KMS-11 (cell line): Measurements from ENCODE around the gene ADGRG1.

Source experiments
- H2AFZ ChIP-seq: fragments of 200-600 bp; sonication (generic); 2 replicates; pipeline ENCODE4 v1.6.1; 2016; ENCODE audit warnings: antibody characterized with exemption, mixed run types, low read depth
- H3K27ac ChIP-seq: fragments of 200-600 bp; sonication (generic); 2 replicates; pipeline ENCODE4 v1.6.1; 2016; ENCODE audit warnings: mild to moderate bottlenecking, mixed run types
- H3K27me3 ChIP-seq: fragments of 200-600 bp; sonication (generic); 2 replicates; pipeline ENCODE4 v1.6.1; 2017; ENCODE audit warnings: mild to moderate bottlenecking, low read depth, mixed run types, moderate library complexity; ENCODE audit not compliant: insufficient read depth
- H3K36me3 ChIP-seq: fragments of 200-600 bp; sonication (generic); 2 replicates; pipeline ENCODE4 v1.6.1; 2017; ENCODE audit warnings: mild to moderate bottlenecking, mixed run types; ENCODE audit not compliant: insufficient read depth
- H3K4me1 ChIP-seq: fragments of 200-600 bp; sonication (generic); 2 replicates; pipeline ENCODE4 v1.6.1; 2016; ENCODE audit warnings: mild to moderate bottlenecking, low read depth, mixed run types; ENCODE audit not compliant: poor library complexity, severe bottlenecking
- H3K4me2 ChIP-seq: fragments of 200-600 bp; sonication (generic); 2 replicates; pipeline ENCODE4 v1.7.0; 2016; ENCODE audit warnings: mild to moderate bottlenecking, mixed run types
- H3K4me3 ChIP-seq: fragments of 200-600 bp; sonication (generic); IDR thresholded peaks from 2 replicates; pipeline ENCODE4 v1.6.1; 2017; ENCODE audit warnings: low read depth, low read length, mixed read lengths; ENCODE audit not compliant: insufficient read depth
- H3K79me2 ChIP-seq: fragments of 200-600 bp; sonication (generic); 2 replicates; pipeline ENCODE4 v1.6.1; 2016; ENCODE audit warnings: low read depth, mixed run types; ENCODE audit not compliant: insufficient read depth
- H3K9ac ChIP-seq: fragments of 200-600 bp; sonication (generic); 2 replicates; pipeline ENCODE4 v1.6.1; 2016; ENCODE audit warnings: mild to moderate bottlenecking, mixed run types
- H4K20me1 ChIP-seq: fragments of 200-600 bp; sonication (generic); 2 replicates; pipeline ENCODE4 v1.6.1; 2016; ENCODE audit warnings: mild to moderate bottlenecking, mixed run types; ENCODE audit not compliant: insufficient read depth
- CTCF ChIP-seq: fragments of 200-600 bp; sonication (generic); conservative IDR thresholded peaks from 2 replicates; pipeline ENCODE4 v1.6.1; 2017; ENCODE audit warnings: low read depth, mild to moderate bottlenecking, antibody characterized with exemption, low read length, moderate library complexity, mixed read lengths

Gene ADGRG1

GRCh38 chr16:57677622-57678369, 49.4 kb downstream of the ADGRG1 start:
- H3K4me1 ChIP-seq: no peaks in the 10 kb centered on the region
- no peak for TF ChIP-seq CTCF
- no peak overlapping the region for H3K4me2 ChIP-seq

GRCh38 chr16:57679016-57679415, 50.6 kb downstream of the ADGRG1 start:
- Histone ChIP-seq H3K27ac (no peak overlapping the region), H3K79me2 (no peaks in the 10 kb centered on the region), H3K4me2 (no peak overlapping the region), H3K27me3 (peaks cover 8% of the 10 kb centered on the region; the same call in 1 of the 2 replicates), H3K36me3 (no peaks in the 10 kb centered on the region), H2AFZ (no peak overlapping the region), H3K9ac (no peak overlapping the region), H3K4me1 (no peaks in the 10 kb centered on the region), H4K20me1 (no peaks in the 10 kb centered on the region), H3K4me3 (no peak overlapping the region)
- TF ChIP-seq CTCF: no peak

More at GRCh38 chr16:57677622-57678369, 49.4 kb downstream of the ADGRG1 start:
- Histone ChIP-seq H3K79me2 (no peaks in the 10 kb centered on the region), H3K9ac (no peak overlapping the region), H2AFZ (no peak overlapping the region), H4K20me1 (no peaks in the 10 kb centered on the region), H3K27me3 (peaks cover 10% of the 10 kb centered on the region; the same call in 1 of the 2 replicates), H3K36me3 (no peaks in the 10 kb centered on the region), H3K4me3 (no peak overlapping the region), H3K27ac (no peak overlapping the region)

GRCh38 chr16:57679767-57680482, 51.5 kb downstream of the ADGRG1 start:
- Histone ChIP-seq H3K27me3 (peaks cover 8% of the 10 kb centered on the region; the same call in 1 of the 2 replicates), H3K79me2 (no peaks in the 10 kb centered on the region), H2AFZ (no peak overlapping the region), H4K20me1 (no peaks in the 10 kb centered on the region), H3K4me2 (no peak overlapping the region), H3K36me3 (no peaks in the 10 kb centered on the region), H3K4me3 (no peak overlapping the region), H3K9ac (no peak overlapping the region), H3K27ac (no peak overlapping the region), H3K4me1 (no peaks in the 10 kb centered on the region)
- TF ChIP-seq CTCF: no peak

- no peak for TF ChIP-seq CTCF
- Histone ChIP-seq H3K79me2 (no peaks in the 10 kb centered on the region), H3K27me3 (peaks cover 4% of the 10 kb centered on the region; the same call in 1 of the 2 replicates), H3K4me2 (no peak overlapping the region), H3K36me3 (no peaks in the 10 kb centered on the region), H3K27ac (no peak overlapping the region), H3K9ac (no peak overlapping the region), H2AFZ (no peak overlapping the region), H3K4me1 (no peaks in the 10 kb centered on the region), H3K4me3 (no peak overlapping the region), H4K20me1 (no peaks in the 10 kb centered on the region)
These were observed 52.5 kb downstream of the ADGRG1 start for GRCh38 chr16:57680842-57681375.
